ENCODE results near the gene AKNA.
"Not testable (repeated sequence)": the region's sequence is repeated elsewhere in the genome, so short reads cannot be mapped to it uniquely, and the experiment has no call there.

Gene AKNA

DNA sequence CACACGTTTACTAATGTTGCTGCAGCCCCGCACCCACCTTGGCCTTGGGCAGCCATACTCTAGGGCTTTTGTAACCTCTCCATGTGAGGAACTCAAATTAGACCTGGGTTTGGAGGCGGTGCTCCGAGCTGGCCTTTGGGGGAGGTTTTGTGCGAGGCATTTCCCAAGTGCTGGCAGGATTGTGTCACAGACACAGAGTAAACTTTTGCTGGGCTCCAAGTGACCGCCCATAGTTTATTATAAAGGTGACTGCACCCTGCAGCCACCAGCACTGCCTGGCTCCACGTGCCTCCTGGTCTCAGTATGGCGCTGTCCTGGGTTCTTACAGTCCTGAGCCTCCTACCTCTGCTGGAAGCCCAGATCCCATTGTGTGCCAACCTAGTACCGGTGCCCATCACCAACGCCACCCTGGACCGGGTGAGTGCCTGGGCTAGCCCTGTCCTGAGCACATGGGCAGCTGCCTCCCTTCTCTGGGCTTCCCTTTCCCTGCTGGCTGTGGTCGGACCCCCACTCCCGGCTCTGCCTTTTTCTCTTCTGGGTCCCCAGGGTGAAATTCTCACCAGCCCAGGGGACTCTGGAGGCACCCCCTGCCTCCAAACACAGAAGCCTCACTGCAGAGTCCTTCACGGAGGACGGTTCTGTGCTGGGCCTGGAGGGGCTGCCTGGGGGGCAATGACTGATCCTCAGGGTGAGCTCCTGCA is 64.8 kb downstream of the AKNA start, which contains the start of gene ORM1:
ORM1 (plus strand) TSS at position 268 of the 701 bp plus-strand sequence; CDS start at position 304, 36 bp downstream.
- DNase-seq (ENCODE audit: low read depth in 2 of 2): not testable (repeated sequence)

DNA sequence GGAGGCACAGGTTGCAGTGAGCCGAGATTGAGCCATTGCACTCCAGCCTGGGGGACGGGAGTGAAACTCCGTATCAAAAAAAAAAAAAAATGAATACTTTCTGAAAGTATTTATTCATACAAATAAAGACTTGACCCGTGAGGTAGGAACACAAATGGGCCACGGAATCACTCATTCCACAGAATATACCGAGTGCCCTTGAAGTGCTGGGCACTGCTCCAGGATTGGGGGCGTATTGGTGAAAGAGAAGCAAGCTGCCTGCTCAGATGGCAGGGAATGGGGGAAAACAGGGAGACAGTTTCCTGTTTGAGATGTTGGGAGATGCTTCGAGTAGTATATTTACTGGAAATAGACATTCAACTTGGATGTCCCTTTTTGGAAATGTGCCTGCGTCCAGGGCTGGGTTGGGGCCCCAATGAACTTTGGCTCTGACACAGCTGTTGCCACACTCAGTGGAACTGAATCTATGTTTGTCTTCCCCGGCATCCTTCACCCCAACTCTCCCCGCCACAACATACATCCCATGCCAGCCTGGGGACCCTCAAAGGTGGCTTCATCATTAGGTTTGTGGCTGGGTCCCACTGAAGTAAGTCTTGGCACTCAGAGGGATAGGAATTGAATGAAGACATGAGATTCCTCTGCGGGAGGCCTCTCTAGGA is 65.5 kb downstream of the AKNA start:
- not testable (repeated sequence) for DNase-seq (ENCODE audit: low read depth in 2 of 2)

DNA sequence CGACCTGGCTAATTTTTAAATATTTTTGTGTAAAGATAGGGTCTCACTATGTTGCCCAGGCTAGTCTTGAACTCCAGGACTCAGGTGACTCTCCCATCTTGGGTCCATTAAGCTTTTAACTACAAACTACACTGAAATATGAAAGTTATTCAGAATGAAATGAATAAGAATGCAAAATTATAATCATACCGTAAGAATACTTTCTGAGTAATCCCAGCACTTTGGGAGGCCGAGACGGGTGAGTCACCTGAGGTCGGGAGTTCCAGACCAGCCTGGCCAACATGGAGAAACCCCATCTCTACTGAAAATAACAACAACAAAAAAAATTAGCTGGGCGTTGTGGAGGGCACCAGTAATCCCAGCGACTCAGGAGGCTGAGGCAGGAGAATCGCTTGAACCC is 66.0 kb downstream of the AKNA start:
- no peak for DNase-seq (ENCODE audit: low read depth in 2 of 2)

DNA sequence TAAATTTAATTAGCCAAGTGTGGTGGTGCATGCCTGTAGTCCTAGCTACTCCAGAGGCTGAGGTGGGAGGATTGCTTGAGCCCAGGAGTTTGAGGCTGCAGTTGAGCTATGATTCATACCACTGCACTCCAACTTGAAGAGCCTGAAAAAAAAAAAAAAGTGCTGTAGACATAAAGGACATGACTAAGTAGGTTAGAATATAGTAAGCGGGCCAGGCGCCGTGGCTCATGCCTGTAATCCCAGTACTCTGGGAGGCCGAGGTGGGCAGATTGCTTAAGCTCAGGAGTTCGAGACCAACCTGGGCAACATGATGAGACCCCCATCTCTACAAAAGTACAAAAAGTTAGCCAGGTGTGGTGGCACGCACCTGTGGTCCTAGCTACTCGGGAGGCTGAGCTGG is 67.1 kb downstream of the AKNA start:
- DNase-seq (ENCODE audit: low read depth in 2 of 2): not testable (repeated sequence)

DNA sequence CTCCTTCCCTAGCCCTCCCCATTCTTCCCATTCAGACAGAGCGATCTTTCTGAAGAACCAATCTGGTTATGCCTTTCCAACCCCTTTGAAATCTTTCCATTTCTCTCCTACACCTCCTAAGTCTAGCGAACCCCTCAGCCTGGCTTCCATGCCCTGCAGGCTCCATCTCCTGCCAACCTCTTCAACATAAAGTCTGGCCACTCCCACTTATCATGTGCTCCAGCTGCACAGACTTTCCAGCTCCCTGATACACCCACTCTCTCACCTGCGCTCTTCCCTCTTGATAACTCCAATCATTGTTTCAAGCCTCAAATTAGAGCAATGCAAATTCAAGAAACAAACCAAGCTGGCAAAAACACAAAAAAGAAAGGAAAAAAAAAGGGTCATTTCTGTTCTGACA is 68.6 kb downstream of the AKNA start:
- no peak for DNase-seq (ENCODE audit: low read depth in 2 of 2)

DNA sequence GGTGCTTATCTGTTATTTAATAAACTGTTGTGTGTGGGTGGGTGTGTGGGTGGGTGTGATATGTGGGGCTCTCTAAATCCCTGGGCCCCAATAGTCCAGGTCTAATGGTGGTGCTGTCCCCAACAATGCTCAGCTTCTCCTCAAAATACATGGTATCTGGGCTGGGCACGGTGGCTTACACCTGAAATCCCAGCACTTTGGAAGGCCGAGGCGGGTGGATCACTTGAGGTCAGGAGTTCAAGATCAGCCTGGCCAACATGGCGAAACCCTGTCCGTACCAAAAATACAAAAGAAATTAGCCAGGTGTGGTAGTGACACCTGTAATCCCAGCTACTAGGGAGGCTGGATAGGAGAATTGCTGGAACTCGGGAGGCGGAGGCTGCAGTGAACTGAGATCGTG is 69.4 kb downstream of the AKNA start:
- DNase-seq (ENCODE audit: low read depth in 2 of 2): no peak

DNA sequence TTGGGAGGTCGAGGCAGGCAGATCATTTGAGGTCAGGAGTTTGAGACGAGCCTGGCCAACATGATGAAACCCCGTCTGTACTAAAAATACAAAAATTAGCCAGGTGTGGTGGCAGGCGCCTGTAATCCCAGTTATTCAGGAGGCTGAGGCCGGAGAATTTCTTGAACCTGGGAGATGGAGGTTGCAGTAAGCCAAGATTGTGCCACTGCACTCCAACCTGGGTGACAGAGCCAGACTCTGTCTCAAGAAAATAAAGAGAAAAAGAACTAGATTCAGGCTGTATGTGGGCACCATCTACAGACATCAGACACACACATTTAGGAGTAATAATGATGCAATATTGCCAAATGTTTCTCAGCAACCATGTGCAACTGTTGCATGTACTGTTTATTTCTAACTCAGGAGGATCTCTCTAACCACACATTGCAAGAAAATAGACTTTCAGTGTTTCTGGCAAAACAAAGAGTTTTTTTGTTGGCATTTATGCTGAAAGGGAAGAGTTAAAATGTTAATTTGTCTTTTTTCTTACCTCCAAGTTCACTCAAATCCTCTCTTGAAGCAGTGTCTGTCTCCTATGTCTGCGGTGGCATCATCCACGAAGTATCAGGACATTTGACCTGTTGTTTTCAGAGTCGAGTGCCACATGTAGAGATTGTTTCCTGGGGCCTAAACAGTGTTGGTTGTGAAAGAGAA is 70.0 kb downstream of the AKNA start:
- no peak for DNase-seq (ENCODE audit: low read depth in 2 of 2)

DNA sequence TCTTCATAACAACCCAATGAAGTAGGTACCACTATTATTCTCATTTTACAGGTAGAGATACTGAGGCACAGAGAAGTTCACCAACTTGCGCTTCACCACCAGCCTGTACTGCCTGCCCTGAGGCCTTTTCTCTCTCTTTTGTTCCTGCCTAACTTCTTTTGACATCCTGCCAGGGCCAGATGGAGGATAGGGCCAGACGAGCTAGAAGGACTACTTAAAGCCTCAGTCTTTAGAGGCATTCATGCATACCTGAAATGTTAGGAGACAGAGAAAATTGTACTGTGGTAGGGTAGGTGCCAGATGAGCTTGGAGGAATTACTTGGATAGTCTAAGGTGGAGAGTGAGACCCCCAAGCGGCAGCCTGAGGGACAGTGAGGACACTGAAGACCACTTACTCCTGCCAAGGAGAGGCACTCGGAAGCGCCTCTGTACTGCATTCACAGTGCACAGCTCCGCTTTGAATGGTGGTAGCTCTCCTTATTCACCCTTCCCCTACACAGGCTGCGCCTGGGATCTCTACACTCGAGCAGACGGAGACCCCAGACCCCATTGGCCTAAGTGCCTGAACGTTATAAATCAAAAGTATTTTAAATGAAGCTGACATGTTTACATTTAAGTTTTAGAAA is 71.1 kb downstream of the AKNA start:
- DNase-seq (ENCODE audit: low read depth in 2 of 2): no peak

DNA sequence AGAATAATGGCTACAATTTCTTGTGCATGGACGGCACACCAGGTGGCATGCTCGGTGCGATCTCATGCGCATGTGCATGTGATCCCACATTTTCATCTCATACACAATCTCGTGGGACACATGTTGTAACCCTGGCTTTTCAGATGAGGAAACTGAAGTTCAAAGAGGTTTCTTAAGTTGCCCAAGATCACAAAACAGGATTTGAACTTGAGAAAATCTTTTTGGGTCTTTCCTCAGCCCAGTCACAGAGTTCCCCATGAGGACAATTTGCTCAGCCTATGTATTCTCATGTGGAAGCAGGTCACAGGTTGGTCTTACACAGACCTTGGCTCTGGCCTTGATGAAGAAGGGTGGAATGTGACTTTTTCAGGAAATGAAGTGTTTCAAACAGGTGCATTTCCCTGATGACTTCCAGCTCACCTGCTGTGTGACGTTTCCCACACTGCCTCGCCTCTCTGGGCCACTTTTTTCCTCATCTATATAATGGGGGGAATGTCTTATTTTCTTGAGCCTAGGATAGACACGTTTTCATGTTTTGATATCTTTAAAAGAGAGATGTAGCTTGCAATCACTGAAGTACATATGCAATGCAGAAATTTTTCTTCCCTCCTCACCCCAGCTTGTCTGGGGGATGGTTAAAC is 71.9 kb downstream of the AKNA start:
- DNase-seq (ENCODE audit: low read depth in 2 of 2): no peak

DNA sequence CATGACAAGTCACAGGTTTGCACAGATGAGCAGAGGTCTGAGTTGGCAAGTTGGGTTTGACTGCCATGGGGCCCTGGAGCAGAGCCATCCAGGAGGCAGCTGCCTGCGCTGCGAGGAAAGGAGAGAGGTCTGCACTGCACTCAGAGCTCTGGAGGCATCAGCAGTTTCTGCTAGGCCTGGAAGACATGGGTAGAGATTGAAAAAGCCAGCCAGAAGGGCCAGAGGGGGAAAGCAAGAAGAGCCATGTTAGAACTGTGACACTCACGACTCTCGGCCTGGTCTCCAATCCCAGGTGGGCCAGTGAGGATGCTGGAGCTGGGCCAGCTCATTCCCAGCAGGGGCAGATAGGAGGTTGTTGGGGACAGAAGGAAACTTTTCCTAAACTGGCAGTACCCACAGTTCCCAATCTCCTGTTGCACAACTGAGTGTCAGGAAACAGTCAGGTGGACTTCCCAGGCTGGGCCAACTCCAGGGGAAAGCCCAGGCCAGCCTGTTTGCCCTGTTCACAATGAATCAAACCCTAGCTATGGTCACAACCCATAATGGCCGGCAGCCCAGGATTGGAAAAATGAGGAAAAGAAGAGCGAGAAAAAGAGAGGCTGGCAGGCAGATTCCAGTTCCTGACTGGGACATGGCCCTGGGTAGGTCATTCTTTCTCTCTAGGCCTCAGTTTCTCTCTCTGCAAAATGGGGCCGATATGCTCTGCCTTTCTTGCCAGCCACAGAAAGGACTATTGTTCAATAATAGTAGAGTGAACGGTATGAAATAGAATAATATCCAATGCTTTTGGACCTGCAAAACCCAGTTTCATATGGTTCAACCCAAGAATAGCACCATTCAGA is 72.7 kb downstream of the AKNA start:
- no peak for DNase-seq (ENCODE audit: low read depth in 2 of 2)

DNA sequence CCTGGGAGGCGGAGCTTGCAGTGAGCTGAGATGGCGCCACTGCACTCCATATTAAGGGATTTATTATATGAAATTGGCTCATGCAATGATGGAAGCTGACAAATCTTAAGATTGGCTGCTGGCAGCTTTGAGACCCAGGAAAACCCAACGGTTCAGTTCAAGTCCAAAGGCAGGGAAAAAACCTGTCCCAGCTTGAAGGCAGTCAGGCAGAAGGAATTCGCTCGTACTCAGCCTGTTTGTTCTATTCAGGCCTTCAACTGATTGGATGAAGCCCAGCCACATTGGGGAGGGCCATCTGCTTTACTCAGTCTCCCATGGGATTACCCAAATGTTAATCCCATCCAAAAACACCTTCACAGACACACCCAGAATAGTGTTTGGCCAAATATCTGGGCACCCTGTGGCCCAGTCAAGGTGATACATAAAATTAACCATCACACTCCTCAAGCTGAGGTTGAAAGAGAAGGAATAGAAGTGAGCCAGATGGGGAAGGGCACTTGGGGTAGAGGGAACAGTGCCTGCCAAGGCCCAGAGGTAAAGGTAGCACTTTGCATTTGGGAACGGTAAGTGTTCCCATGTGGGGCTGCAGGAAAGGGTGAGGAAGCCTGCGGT is 73.4 kb downstream of the AKNA start:
- no peak for DNase-seq (ENCODE audit: low read depth in 2 of 2)

DNA sequence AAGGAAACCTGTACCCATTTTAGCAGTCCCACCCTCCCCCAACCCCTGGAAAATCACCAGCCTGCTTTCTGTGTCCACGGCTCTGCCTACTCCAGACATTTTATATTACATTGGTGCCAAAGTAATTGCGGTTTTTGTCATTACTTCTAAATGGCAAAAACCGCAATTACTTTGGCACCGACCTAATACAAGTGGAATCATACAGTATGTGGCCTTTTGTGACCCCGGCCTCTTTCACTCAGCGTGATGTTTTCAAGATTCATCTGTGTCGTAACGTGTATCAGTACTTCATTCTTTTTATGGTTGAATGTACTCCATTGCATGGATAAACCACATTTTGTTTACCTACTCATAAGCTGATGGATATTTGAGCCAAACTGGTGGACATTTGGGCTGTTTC is 74.6 kb downstream of the AKNA start:
- DNase-seq (ENCODE audit: low read depth in 2 of 2): no peak

DNA sequence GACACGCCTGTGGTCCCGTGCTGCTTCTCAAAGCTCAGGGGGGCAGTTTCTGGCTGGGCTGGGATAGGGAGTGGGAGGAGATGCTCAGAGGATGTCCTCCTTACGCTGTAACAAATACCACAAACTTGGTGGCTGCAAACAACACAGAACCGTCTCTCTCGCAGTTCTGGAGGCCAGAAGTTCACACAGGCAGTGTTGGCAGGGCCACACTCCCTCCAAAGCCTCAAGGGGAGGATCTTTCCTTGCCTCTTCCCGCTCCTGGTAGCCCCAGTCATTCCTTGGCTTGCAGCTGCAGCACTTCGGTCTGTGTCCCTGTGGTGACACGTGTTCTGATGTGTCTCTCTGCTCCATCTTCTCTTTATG is 75.3 kb downstream of the AKNA start:
- DNase-seq (ENCODE audit: low read depth in 2 of 2): no peak

DNA sequence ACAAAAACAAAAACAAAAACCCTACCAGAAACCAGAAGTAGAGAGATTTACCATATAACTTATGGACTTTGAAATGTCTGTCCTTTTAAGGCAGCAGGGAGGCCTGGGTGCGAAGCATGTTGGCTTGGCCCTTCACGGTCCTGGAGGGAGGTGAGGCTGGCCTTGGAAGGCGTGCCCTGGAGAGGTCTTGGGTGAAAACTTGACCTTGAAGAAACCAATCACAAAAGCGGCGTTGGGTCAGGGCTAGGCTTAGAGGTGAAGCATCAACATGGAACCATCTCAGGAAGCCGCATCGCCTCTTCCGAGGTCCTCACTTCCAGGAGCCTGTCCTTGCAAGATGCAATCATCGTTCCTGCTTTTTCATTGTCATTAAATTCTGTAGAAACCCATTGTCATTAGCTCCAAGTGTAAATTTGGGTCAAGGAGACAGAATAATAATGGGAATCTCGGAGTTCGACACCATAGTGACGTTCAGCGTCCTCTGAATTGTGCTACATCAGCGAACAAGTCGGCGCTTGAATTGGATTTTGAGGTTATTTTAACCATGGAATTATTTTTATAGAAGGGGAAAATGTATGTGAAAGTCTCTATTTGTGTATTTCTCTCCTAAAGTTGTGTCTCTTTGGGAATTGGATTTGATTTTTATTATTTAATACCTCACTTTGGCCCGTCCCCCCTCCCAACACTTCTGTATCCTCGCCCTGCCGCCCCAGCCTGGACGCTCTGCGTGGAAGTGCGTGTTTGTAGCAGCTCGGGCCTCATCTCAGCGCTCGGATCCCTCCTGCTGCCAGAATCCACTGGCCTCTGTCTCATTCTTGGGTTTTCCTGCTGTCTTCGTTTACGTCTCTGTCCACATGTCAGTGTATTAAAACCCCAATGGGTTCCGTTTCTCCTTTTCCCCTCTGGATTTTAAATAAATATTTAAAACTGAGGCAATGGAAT is 75.9 kb downstream of the AKNA start:
- no peak for DNase-seq (ENCODE audit: low read depth in 2 of 2)

DNA sequence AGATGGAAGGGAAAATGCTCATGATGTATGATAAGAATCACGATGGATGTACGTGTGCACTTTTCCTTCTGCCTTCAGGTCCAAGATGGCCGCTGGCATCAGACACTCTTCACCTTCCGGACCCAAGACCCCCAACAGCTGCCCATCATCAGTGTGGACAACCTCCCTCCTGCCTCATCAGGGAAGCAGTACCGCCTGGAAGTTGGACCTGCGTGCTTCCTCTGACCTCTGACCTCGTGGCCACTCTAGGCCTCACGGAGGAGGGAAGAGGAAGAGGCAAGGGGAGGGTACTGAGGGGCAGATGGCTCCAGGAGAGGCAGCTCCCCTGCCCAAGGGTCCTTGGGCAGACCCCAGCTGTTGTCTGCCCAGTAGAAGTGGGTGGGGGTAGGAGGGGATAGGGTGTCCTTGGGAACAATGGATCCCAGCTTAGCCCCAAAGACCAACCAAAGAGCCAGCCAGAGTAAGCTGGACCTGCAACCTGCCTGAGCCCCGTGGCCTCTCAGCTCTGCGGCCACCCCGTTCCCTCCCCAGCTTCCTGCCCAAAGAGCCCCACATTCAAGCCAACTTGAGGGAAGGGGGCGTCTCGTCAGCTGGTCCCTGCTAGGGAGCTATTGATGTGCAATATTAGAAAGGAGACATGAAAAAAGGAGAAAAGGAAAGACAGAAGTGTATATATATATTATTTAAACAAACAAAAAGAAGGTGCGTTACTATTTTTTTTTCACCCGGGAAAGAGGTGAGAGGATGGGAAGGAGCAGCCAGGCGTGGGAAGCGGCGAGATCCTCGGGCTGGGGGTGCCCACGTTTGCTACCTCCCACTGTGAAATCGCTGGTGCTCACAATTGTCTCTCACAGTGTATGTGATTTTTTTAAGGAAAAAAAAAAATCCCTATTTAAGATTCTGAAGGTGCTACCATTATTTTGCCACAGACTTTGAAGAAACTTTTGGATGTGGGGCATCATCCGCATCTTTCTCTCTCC is 77.0 kb downstream of the AKNA start:
- no peak for DNase-seq (ENCODE audit: low read depth in 2 of 2)

DNA sequence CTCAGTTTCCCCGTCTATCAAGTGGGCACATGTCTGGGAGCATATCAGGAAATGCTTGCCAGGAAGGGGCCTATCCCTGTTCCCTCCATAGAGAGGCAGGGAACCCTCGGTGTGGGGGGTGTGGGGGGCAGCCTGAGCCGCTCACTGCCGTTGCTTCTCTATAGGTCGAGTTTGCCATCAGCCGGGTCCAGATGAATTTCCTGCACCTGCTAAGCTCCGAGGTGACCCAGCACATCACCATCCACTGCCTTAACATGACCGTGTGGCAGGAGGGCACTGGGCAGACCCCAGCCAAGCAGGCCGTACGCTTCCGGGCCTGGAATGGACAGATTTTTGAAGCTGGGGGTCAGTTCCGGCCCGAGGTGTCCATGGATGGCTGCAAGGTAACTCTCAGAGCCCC is 78.7 kb downstream of the AKNA start:
- DNase-seq (ENCODE audit: low read depth in 2 of 2): no peak

DNA sequence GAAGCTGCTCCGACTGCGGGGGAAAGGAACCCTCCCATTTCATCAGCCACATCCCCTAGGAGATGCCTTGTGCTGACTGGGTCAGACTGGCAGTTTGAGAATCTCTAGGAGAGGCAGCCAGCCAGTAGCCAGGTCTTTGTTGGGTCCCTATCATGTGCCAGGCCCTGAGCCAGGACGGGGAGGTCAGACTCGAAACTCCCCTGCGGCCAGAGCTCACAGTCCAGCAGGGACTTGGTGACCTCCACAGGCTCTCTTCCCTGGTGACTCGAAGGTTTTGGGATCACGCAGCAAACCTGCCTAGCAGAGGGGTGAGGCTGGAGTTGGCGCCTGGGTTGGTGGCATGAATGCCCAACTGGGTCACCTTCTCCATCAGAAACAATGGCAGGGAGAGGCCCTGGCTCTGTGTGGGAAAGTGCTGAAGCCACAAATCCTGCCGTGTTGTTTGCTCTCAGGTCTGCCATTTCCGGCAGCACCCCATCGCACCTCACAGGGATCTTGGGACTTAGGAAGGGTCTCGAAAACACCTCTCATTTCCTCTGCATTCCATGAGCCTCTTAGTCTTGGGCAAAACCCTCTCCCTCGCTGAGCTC is 79.3 kb downstream of the AKNA start:
- no peak for DNase-seq (ENCODE audit: low read depth in 2 of 2)

DNA sequence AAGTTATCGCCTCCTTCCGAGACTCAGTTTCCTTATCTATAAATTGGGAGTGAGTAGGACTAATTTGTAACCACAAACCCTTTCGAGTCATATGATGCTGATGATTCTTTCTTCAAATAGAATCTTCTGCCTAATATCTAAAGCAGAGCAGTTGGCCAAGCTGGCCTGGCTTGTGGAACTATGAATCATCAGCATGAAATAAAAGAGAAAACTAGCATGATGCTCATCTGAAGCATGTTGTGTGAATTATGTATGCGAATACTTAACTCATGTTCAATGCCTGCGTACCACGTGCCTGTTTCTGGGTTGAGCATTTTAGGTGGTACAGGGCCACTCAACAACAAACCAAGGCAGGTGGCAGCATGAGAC is 79.9 kb downstream of the AKNA start:
- DNase-seq (ENCODE audit: low read depth in 2 of 2): no peak
